ENCODE data around the gene TRPM2. TPM values are rescaled to one million over a fixed set of nuclear protein-coding genes. Genes with fewer than 3 reads are reported as not detected.

The TRPM2 gene
- total RNA-seq, 2 experiments from 2014 or later = 1.9 to 2.9 TPM

DNA sequence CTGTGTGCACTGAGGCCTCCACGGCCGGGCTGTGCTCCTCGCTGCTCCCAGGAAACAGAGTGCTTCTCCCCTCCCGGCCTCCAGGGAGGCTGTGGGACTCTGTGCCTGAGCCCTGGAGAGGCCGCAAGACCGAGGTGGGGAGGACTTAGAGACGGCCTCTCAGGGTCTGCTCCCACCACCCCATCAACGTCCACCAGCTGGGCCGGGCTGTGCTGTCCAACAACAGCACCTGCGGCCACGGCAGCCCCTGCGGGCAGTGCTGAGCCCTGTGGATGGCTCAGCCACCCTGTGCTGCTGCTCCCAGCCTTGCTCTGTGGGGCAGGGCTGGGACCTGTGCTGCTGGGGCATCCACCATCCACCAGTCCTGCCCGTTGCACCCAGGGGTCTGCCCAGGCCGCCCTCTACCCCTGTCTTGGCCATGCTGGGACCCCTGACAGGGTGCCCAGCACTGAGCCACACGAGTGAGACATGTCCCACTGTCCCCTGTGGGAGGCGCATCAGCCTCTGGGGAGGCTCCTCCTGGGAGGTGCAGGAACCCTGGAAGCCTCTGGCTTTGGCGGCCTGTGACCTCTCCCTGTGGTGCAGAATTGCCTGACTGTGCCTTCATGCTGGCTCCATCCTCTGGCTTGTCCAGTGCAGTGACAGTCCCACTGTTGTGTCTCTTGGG, 70.7 kb downstream of the TRPM2 start:
- peaks cover 4 to 8% of the 10 kb centered on the region in 2 experiments for H3K9me3 ChIP-seq (ENCODE audit: control insufficient read depth in 1 of 2, insufficient read depth in 1 of 2, low read length in 2 of 2)
- Mint-ChIP-seq H3K27ac (no peak overlapping the region), H3K4me3 (no peak overlapping the region), H3K36me3 (ENCODE audit: low read depth) (no peaks in the 10 kb centered on the region), H3K27me3 (no peaks in the 10 kb centered on the region), H3K4me1 (ENCODE audit: low read depth) (no peaks in the 10 kb centered on the region), H3K9me3 (no peaks in the 10 kb centered on the region)
- H3K27ac ChIP-seq (ENCODE audit: low read depth in 1 of 2, low read length in 2 of 2) = no peak overlapping the region
- intact Hi-C loops (cut with DNase I, micrococcal nuclease) = no loop called here
- peak in 1 of 14 experiments; percentile 24 for DNase-seq
- H3K4me1 ChIP-seq (ENCODE audit: insufficient read depth, low read length) = no peaks in the 10 kb centered on the region
- POLR2A ChIA-PET = no interaction called here
- ATAC-seq (ENCODE audit: poor library complexity) = no peak
- H3K36me3 ChIP-seq (ENCODE audit: insufficient read depth, low read length) = no peaks in the 10 kb centered on the region
- CTCF ChIA-PET = no interaction called here
- TF ChIP-seq, protein P1, sequence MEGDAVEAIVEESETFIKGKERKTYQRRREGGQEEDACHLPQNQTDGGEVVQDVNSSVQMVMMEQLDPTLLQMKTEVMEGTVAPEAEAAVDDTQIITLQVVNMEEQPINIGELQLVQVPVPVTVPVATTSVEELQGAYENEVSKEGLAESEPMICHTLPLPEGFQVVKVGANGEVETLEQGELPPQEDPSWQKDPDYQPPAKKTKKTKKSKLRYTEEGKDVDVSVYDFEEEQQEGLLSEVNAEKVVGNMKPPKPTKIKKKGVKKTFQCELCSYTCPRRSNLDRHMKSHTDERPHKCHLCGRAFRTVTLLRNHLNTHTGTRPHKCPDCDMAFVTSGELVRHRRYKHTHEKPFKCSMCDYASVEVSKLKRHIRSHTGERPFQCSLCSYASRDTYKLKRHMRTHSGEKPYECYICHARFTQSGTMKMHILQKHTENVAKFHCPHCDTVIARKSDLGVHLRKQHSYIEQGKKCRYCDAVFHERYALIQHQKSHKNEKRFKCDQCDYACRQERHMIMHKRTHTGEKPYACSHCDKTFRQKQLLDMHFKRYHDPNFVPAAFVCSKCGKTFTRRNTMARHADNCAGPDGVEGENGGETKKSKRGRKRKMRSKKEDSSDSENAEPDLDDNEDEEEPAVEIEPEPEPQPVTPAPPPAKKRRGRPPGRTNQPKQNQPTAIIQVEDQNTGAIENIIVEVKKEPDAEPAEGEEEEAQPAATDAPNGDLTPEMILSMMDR (IDR thresholded peaks at IDR 0.05) = no peak
- H3K4me3 ChIP-seq (ENCODE audit: low read length) = no peak overlapping the region
- H3K27me3 ChIP-seq (ENCODE audit: control insufficient read depth in 1 of 2, insufficient read depth in 2 of 2, low read length in 2 of 2) = no peaks in the 10 kb centered on the region

DNA sequence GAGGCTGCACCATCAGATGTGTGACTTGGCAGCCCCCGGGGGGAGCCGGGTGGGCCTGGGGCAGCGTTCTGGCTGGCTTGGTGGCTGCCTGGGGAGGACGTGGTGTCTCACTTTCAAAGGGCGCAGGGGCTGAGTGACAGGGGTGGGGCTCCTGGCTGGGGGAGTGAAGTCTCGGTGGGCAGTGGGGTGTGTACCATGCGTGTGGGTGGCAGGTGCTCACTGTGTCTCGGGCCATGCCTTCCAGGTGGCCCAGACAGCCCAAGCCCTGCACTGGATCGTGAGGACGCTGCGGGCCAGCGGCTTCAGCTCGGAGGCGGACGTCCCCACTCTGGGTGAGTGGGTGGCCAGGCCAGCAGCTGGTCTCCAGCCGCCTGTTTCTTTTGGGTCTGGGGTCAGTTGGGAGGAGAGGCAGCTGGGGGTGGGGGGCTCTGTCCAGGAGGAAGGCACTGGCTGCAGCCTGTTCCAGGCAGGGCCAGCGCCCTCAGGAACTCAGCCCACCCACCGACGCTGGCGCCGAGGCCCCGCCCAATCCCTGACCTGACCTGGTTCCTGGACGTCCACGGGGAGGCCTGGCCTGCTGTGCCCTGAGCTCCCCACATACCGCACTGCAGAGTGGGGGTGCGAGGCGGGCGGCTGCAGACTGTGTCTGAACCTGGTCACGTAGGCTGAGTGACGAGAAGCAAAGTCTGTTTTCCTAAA, 71.3 kb downstream of the TRPM2 start:
- POLR2A ChIA-PET = no interaction called here
- no peaks in the 10 kb centered on the region for H3K36me3 Mint-ChIP-seq (ENCODE audit: low read depth)
- Histone ChIP-seq H3K27me3 (ENCODE audit: control insufficient read depth in 1 of 2, insufficient read depth in 2 of 2, low read length in 2 of 2) (no peaks in the 10 kb centered on the region), H3K4me3 (ENCODE audit: low read length) (no peak overlapping the region), H3K36me3 (ENCODE audit: insufficient read depth, low read length) (no peaks in the 10 kb centered on the region), H3K9me3 (ENCODE audit: control insufficient read depth in 1 of 2, insufficient read depth in 1 of 2, low read length in 2 of 2) (peaks cover 6 to 8% of the 10 kb centered on the region in 2 experiments), H3K27ac (ENCODE audit: low read depth in 1 of 2, low read length in 2 of 2) (no peak overlapping the region), H3K4me1 (ENCODE audit: insufficient read depth, low read length) (no peaks in the 10 kb centered on the region)
- CTCF ChIA-PET = no interaction called here
- intact Hi-C loops (cut with DNase I, micrococcal nuclease) = no loop called here
- DNase-seq (peak in 2 of 14 experiments; percentile 22 to 23), ATAC-seq (ENCODE audit: poor library complexity) (no peak)
- TF ChIP-seq, protein P1 (IDR thresholded peaks at IDR 0.05) = no peak
- H3K4me3 Mint-ChIP-seq = no peak overlapping the region
- H3K4me1 Mint-ChIP-seq (ENCODE audit: low read depth) = no peaks in the 10 kb centered on the region
- no peak overlapping the region for H3K27ac Mint-ChIP-seq
- H3K27me3 Mint-ChIP-seq = no peaks in the 10 kb centered on the region
- H3K9me3 Mint-ChIP-seq = no peaks in the 10 kb centered on the region

DNA sequence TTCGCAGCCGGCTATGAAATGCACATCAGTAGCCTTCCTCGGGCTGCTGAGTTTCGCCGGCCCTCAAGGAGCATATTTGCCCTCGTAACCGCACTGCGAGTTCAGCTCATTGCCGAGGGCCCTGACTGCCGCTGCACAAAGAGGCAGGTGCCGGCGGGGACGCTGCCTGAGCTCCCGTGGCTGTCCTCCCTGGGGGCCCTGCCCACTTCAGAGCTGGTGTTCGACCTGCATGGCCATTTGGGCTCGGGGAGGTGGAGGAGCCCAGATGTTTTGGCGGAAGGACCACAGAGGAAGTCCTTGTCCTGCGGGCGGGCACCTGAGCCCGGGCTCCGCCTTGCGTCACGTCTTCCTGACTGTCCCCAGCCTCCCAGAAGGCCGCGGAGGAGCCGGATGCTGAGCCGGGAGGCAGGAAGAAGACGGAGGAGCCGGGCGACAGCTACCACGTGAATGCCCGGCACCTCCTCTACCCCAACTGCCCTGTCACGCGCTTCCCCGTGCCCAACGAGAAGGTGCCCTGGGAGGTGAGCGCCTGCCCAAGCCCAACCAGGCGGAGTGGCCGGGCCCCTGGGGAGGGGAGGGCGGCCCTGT, 72.0 kb downstream of the TRPM2 start:
- Mint-ChIP-seq H3K9me3 (peaks cover 3% of the 10 kb centered on the region), H3K4me1 (ENCODE audit: low read depth) (no peaks in the 10 kb centered on the region), H3K27me3 (no peaks in the 10 kb centered on the region), H3K27ac (no peak overlapping the region), H3K4me3 (no peak overlapping the region), H3K36me3 (ENCODE audit: low read depth) (no peaks in the 10 kb centered on the region)
- peak in 3 of 14 experiments; percentile 13 to 23 (median 20) for DNase-seq
- Histone ChIP-seq H3K36me3 (ENCODE audit: insufficient read depth, low read length) (no peaks in the 10 kb centered on the region), H3K27ac (ENCODE audit: low read depth in 1 of 2, low read length in 2 of 2) (no peak overlapping the region), H3K9me3 (ENCODE audit: control insufficient read depth in 1 of 2, insufficient read depth in 1 of 2, low read length in 2 of 2) (peaks cover 8 to 9% of the 10 kb centered on the region in 2 experiments), H3K4me1 (ENCODE audit: insufficient read depth, low read length) (no peaks in the 10 kb centered on the region), H3K4me3 (ENCODE audit: low read length) (no peak overlapping the region), H3K27me3 (ENCODE audit: control insufficient read depth in 1 of 2, insufficient read depth in 2 of 2, low read length in 2 of 2) (no peaks in the 10 kb centered on the region)
- ChIA-PET CTCF (no interaction called here), POLR2A (no interaction called here)
- intact Hi-C loops (cut with DNase I, micrococcal nuclease) = no loop called here
- TF ChIP-seq, protein P1 (IDR thresholded peaks at IDR 0.05) = no peak
- ATAC-seq (ENCODE audit: poor library complexity) = no peak
